ENCODE data around the gene CST8. TPM values are rescaled to one million over a fixed set of nuclear protein-coding genes. Genes with fewer than 3 reads are reported as not detected.

CST8 gene
- polyA plus RNA-seq, 1 donor (not counting 4 experiments of a cell fraction or from before 2014, with no cell fraction given) = not detected

- peak; percentile 73 for FAIRE-seq
- peaks cover 2% of the 10 kb centered on the region for H3K9me1 ChIP-seq (ENCODE audit: control insufficient read depth, extremely low read depth, insufficient read depth, low read length)
- H2AFZ ChIP-seq (ENCODE audit: control insufficient read depth, low read length) = no peak overlapping the region
- H3K79me2 ChIP-seq (ENCODE audit: control insufficient read depth, insufficient read depth, low read length) = no peaks in the 10 kb centered on the region
- no peaks in the 10 kb centered on the region for H3K36me3 ChIP-seq (ENCODE audit: control insufficient read depth in 2 of 2, extremely low read depth in 1 of 2, insufficient read depth in 2 of 2, low read length in 2 of 2)
- peak; percentile 33 for DNase-seq (ENCODE audit: low read depth, low spot score)
- no peak overlapping the region for H3K4me3 ChIP-seq (ENCODE audit: control insufficient read depth in 2 of 3, extremely low read depth in 1 of 3, insufficient read depth in 2 of 3, low read depth in 1 of 3, low read length in 3 of 3)
- TF ChIP-seq CTCF (optimal IDR thresholded peaks at IDR 0.05 in 1 of 3, IDR thresholded peaks at IDR 0.05 in 1 of 3, conservative IDR thresholded peaks at IDR 0.05 in 1 of 3; ENCODE audit: extremely low read depth in 1 of 3, insufficient read depth in 2 of 3, low read length in 3 of 3) (no peak), EZH2 (IDR thresholded peaks at IDR 0.05; ENCODE audit: low read length) (no peak)
- no peaks in the 10 kb centered on the region for H3K27me3 ChIP-seq (ENCODE audit: control insufficient read depth, extremely low read depth, insufficient read depth, low read length)
- dilution Hi-C loops (cut with MboI; ENCODE audit: extremely low pct_ligation_motif_present, low sequenced_read_pairs) = no loop called here
- no peaks in the 10 kb centered on the region for H3K9me3 ChIP-seq (ENCODE audit: control insufficient read depth, low read depth, low read length)
- peaks cover 10% of the 10 kb centered on the region for H3K4me1 ChIP-seq (ENCODE audit: control insufficient read depth, extremely low read depth, insufficient read depth, low read length)
- no peak overlapping the region for H3K9ac ChIP-seq (ENCODE audit: control insufficient read depth, extremely low read depth, insufficient read depth, low read length)
- no peaks in the 10 kb centered on the region for H4K20me1 ChIP-seq (ENCODE audit: control insufficient read depth, extremely low read depth, insufficient read depth, low read length)
- H3K27ac ChIP-seq (ENCODE audit: control insufficient read depth, insufficient read depth, low read length) = no peak overlapping the region
- no peak overlapping the region for H3K4me2 ChIP-seq (ENCODE audit: control insufficient read depth, extremely low read depth, insufficient read depth, low read depth, low read length)
Measured at GRCh38 chr20:23445596-23446217, 45.2 kb upstream of the CST8 start.

GRCh38 chr20:23446505-23446904 is 44.4 kb upstream of the CST8 start:
- Histone ChIP-seq H3K4me3 (ENCODE audit: control insufficient read depth in 2 of 3, extremely low read depth in 1 of 3, insufficient read depth in 2 of 3, low read depth in 1 of 3, low read length in 3 of 3) (no peak overlapping the region), H3K9ac (ENCODE audit: control insufficient read depth, extremely low read depth, insufficient read depth, low read length) (no peak overlapping the region), H3K4me2 (ENCODE audit: control insufficient read depth, extremely low read depth, insufficient read depth, low read depth, low read length) (no peak overlapping the region), H3K79me2 (ENCODE audit: control insufficient read depth, insufficient read depth, low read length) (no peaks in the 10 kb centered on the region), H3K4me1 (ENCODE audit: control insufficient read depth, extremely low read depth, insufficient read depth, low read length) (peaks cover 10% of the 10 kb centered on the region), H4K20me1 (ENCODE audit: control insufficient read depth, extremely low read depth, insufficient read depth, low read length) (no peaks in the 10 kb centered on the region), H3K36me3 (ENCODE audit: control insufficient read depth in 2 of 2, extremely low read depth in 1 of 2, insufficient read depth in 2 of 2, low read length in 2 of 2) (no peaks in the 10 kb centered on the region), H3K27me3 (ENCODE audit: control insufficient read depth, extremely low read depth, insufficient read depth, low read length) (no peaks in the 10 kb centered on the region), H2AFZ (ENCODE audit: control insufficient read depth, low read length) (no peak overlapping the region), H3K9me3 (ENCODE audit: control insufficient read depth, low read depth, low read length) (no peaks in the 10 kb centered on the region), H3K9me1 (ENCODE audit: control insufficient read depth, extremely low read depth, insufficient read depth, low read length) (peaks cover 2% of the 10 kb centered on the region), H3K27ac (ENCODE audit: control insufficient read depth, insufficient read depth, low read length) (no peak overlapping the region)
- TF ChIP-seq CTCF (optimal IDR thresholded peaks at IDR 0.05 in 1 of 3, IDR thresholded peaks at IDR 0.05 in 1 of 3, conservative IDR thresholded peaks at IDR 0.05 in 1 of 3; ENCODE audit: extremely low read depth in 1 of 3, insufficient read depth in 2 of 3, low read length in 3 of 3) (peak in 2 of 3 experiments; percentile 38 to 53), EZH2 (IDR thresholded peaks at IDR 0.05; ENCODE audit: low read length) (no peak)
- dilution Hi-C loops (cut with MboI; ENCODE audit: extremely low pct_ligation_motif_present, low sequenced_read_pairs) = no loop called here
- no peak for FAIRE-seq
- DNase-seq (ENCODE audit: low read depth, low spot score) = no peak

Measured in keratinocyte (primary cell).